GM20000 (cell line): ENCODE results near the gene ZBTB40.

ENCODE experiments used
- DNase-seq: peaks from one replicate; pipeline ENCODE4 v3.0.0; 2012; ENCODE audit warnings: low spot score
- CTCF ChIP-seq: IDR thresholded peaks from 2 replicates; pipeline ENCODE4 v1.5.1; 2012; ENCODE audit warnings: mild to moderate bottlenecking, control low read depth; ENCODE audit errors: extremely low read depth, missing control alignments

Gene ZBTB40

GRCh38 chr1:22471610-22472009 lies 20.0 kb downstream of the ZBTB40 start:
- no peak for TF ChIP-seq CTCF
- no peak for DNase-seq

- DNase-seq: no peak
- TF ChIP-seq CTCF: no peak
Measured at GRCh38 chr1:22472596-22472995, 20.9 kb downstream of the ZBTB40 start.

- TF ChIP-seq CTCF: no peak
- no peak for DNase-seq
Measured at GRCh38 chr1:22473952-22474351, 22.3 kb downstream of the ZBTB40 start.

GRCh38 chr1:22476566-22476965 lies 24.9 kb downstream of the ZBTB40 start:
- DNase-seq: no peak
- TF ChIP-seq CTCF: no peak

GRCh38 chr1:22483121-22483520 lies 31.5 kb downstream of the ZBTB40 start:
- no peak for TF ChIP-seq CTCF
- no peak for DNase-seq

GRCh38 chr1:22484706-22485345 lies 33.2 kb downstream of the ZBTB40 start:
- DNase-seq: no peak

GRCh38 chr1:22485431-22485830 lies 33.8 kb downstream of the ZBTB40 start:
- no peak for DNase-seq
- no peak for TF ChIP-seq CTCF

More at GRCh38 chr1:22484706-22485345, 33.2 kb downstream of the ZBTB40 start:
- no peak for TF ChIP-seq CTCF
